Karpas-422 (cell line): Measurements from ENCODE around the gene PPP1R27. TPM values are rescaled to one million over a fixed set of nuclear protein-coding genes. Genes with fewer than 3 reads are reported as not detected.

Experiments used
- DNase-seq: peaks from one replicate; pipeline ENCODE4 v3.0.0-alpha.2; 2015
- H2AFZ ChIP-seq: fragments of 200-600 bp; sonication (generic); 2 replicates; pipeline ENCODE4 v1.6.1; 2014; ENCODE audit warnings: antibody characterized with exemption, low read length, mixed read lengths
- H3K27ac ChIP-seq: fragments of 200-600 bp; sonication (generic); 2 replicates; pipeline ENCODE4 v1.5.1; 2014; ENCODE audit warnings: mild to moderate bottlenecking, low read length, moderate library complexity
- H3K27me3 ChIP-seq: fragments of 200-600 bp; sonication (generic); 2 replicates; pipeline ENCODE4 v1.6.1; 2014; ENCODE audit warnings: low read length, mixed read lengths
- H3K36me3 ChIP-seq: fragments of 200-600 bp; sonication (generic); 2 replicates; pipeline ENCODE4 v1.6.1; 2014; ENCODE audit warnings: low read length, mixed read lengths; ENCODE audit not compliant: insufficient read depth
- H3K4me1 ChIP-seq: fragments of 200-600 bp; sonication (generic); 2 replicates; pipeline ENCODE4 v1.6.1; 2014; ENCODE audit warnings: mild to moderate bottlenecking, low read length, mixed read lengths
- H3K4me2 ChIP-seq: fragments of 200-600 bp; sonication (generic); 2 replicates; pipeline ENCODE4 v1.6.1; 2014; ENCODE audit warnings: low read length, low read depth, mild to moderate bottlenecking; ENCODE audit not compliant: poor library complexity, severe bottlenecking
- H3K4me3 ChIP-seq: fragments of 200-600 bp; sonication (generic); 2 replicates; pipeline ENCODE4 v1.5.1; 2014; ENCODE audit warnings: mild to moderate bottlenecking, antibody characterized with exemption, low read length, mixed read lengths
- H3K79me2 ChIP-seq: fragments of 200-600 bp; sonication (generic); 2 replicates; pipeline ENCODE4 v1.6.1; 2014; ENCODE audit warnings: mild to moderate bottlenecking, low read length, mixed read lengths
- H3K9ac ChIP-seq: fragments of 200-600 bp; sonication (generic); 2 replicates; pipeline ENCODE4 v1.6.0; 2014; ENCODE audit warnings: low read length
- H3K9me2 ChIP-seq: fragments of 200-600 bp; sonication (generic), shearing (Covaris generic); replicated peaks from 2 replicates; pipeline ENCODE4 v1.6.0; 2014; ENCODE audit warnings: mild to moderate bottlenecking, low read length, moderate library complexity; ENCODE audit not compliant: insufficient read depth
- H3K9me3 ChIP-seq: fragments of 300-700, 200-600 bp; sonication (generic); 2 replicates; pipeline ENCODE4 v1.6.1; 2014; ENCODE audit warnings: low read length, mixed read lengths
- H4K20me1 ChIP-seq: fragments of 200-600 bp; sonication (generic); 2 replicates; pipeline ENCODE4 v1.6.1; 2014; ENCODE audit warnings: mild to moderate bottlenecking, antibody characterized with exemption, low read length, low read depth; ENCODE audit not compliant: insufficient read depth
- total RNA-seq: library from RNA; depleted of rRNA; stranded (reverse); fragments of >200 nt; shearing (Covaris generic); gene quantifications from 2 replicates; pipeline ENCODE4 v1.2.3, GENCODE V29; 2014; ENCODE audit warnings: low replicate concordance

Gene PPP1R27
- total RNA-seq, 1 experiment from 2014 or later, result not detected

- Histone ChIP-seq H3K4me2 (peak overlapping the region; percentile 81), H3K79me2 (peaks cover 58% of the 10 kb centered on the region), H3K27ac (peak overlapping the region; percentile 7; the same call in 1 of the 2 replicates), H4K20me1 (peaks cover 19% of the 10 kb centered on the region), H3K9me2 (no peaks in the 10 kb centered on the region), H3K4me3 (peak overlapping the region; percentile 85), H3K9ac (peak overlapping the region; percentile 98), H3K4me1 (peaks cover 30% of the 10 kb centered on the region), H3K9me3 (no peaks in the 10 kb centered on the region), H3K36me3 (peaks cover 39% of the 10 kb centered on the region; the same call in 1 of the 2 replicates), H3K27me3 (no peaks in the 10 kb centered on the region), H2AFZ (no peak overlapping the region)
- no peak for DNase-seq
These were observed 24.4 kb upstream of the PPP1R27 start for GRCh38 chr17:81858967-81859905.

GRCh38 chr17:81858170-81858966 lies 23.5 kb upstream of the PPP1R27 start:
- Histone ChIP-seq H3K9ac (peak overlapping the region; percentile 98; the same call in 1 of the 2 replicates), H3K9me2 (no peaks in the 10 kb centered on the region), H3K4me3 (peak overlapping the region; percentile 85; the same call in 1 of the 2 replicates), H3K36me3 (peaks cover 38% of the 10 kb centered on the region), H2AFZ (no peak overlapping the region), H4K20me1 (peaks cover 19% of the 10 kb centered on the region), H3K4me2 (peak overlapping the region; percentile 81), H3K27ac (no peak overlapping the region), H3K27me3 (no peaks in the 10 kb centered on the region), H3K79me2 (peaks cover 54% of the 10 kb centered on the region), H3K9me3 (no peaks in the 10 kb centered on the region), H3K4me1 (peaks cover 28% of the 10 kb centered on the region)
- DNase-seq, result no peak

DNA sequence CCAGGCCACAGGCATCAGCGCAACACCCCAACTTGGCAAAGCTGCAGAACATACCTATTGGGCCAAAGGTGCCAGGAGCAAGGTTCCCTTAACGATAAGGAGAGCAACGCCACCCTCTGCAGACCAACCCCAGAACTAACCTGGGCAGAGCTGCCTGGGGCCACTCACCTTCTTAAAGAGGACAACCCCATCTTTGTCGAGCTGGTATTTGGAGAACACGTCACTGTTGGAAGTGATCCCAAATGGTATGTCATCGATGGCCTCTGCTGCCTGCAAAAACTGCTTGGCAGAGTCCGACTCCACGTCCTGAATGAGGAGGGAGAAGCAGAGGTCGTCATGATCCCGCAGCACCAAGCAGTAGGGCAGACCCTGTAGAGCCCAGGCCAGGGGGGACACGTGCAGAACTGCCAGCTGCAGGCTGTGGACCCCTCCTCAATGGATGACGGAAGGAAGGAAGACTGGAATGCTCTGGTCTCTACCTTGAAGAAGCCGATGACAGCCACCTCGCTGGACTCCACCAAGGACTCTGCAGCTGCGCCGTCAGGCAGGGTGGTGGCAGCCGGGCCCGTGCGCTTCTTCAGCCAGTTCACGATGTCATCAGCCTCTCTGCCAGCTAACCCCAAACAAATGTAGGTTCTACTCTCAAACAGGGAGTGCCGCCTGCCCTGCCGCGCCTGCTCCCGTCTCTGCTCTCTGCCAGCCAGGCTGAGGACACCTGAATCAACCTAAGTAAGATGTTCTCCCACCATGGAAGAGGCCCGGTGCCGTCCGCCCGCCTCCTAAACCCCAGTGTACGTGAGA lies 20.3 kb upstream of the PPP1R27 start:
- Histone ChIP-seq H3K9me3 (no peaks in the 10 kb centered on the region), H3K4me3 (no peak overlapping the region), H3K79me2 (peaks cover 29% of the 10 kb centered on the region), H3K36me3 (peaks cover 42% of the 10 kb centered on the region), H4K20me1 (peaks cover 19% of the 10 kb centered on the region), H3K27ac (no peak overlapping the region), H3K9ac (no peak overlapping the region), H3K9me2 (no peaks in the 10 kb centered on the region), H2AFZ (no peak overlapping the region), H3K4me2 (no peak overlapping the region), H3K27me3 (no peaks in the 10 kb centered on the region), H3K4me1 (peaks cover 12% of the 10 kb centered on the region)
- peak; percentile 61 for DNase-seq

- Histone ChIP-seq H2AFZ (no peak overlapping the region), H3K79me2 (peaks cover under 1% of the 10 kb centered on the region), H3K4me1 (no peaks in the 10 kb centered on the region), H3K9me2 (no peaks in the 10 kb centered on the region), H3K9ac (no peak overlapping the region), H3K4me3 (no peak overlapping the region), H4K20me1 (no peaks in the 10 kb centered on the region), H3K27me3 (no peaks in the 10 kb centered on the region), H3K4me2 (no peak overlapping the region), H3K9me3 (no peaks in the 10 kb centered on the region), H3K36me3 (peaks cover 26% of the 10 kb centered on the region), H3K27ac (no peak overlapping the region)
- DNase-seq, result no peak
These were observed 17.4 kb upstream of the PPP1R27 start for GRCh38 chr17:81852237-81852636.

- Histone ChIP-seq H3K79me2 (no peaks in the 10 kb centered on the region; the same call in 1 of the 2 replicates), H3K27ac (no peak overlapping the region), H3K4me1 (no peaks in the 10 kb centered on the region), H3K9me3 (no peaks in the 10 kb centered on the region), H3K36me3 (peaks cover 26% of the 10 kb centered on the region), H2AFZ (no peak overlapping the region), H3K27me3 (no peaks in the 10 kb centered on the region), H3K9ac (no peak overlapping the region), H3K4me3 (no peak overlapping the region), H3K9me2 (no peaks in the 10 kb centered on the region), H4K20me1 (no peaks in the 10 kb centered on the region), H3K4me2 (no peak overlapping the region)
- DNase-seq, result no peak
These were observed 16.6 kb upstream of the PPP1R27 start for GRCh38 chr17:81851423-81851822.

DNA sequence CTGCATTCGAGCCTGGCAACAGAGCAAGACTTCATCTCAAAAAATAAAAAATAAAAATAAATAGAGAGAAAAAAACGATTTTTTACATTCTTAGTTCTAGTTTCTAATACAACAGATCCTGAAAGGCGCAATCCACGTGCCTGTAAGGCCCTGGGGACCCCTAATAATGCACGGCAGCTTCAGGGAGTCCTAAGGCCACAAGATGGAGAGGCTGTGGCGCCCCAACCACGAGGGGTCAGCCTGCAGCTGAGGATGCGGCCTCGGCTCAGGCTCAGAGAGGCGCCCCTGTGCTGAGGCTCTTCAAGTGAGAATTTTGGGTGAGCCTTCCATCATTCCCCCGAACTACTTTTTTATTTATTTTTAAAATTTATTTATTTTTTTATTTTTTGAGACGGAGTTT lies 14.6 kb upstream of the PPP1R27 start:
- Histone ChIP-seq H3K4me1 (no peaks in the 10 kb centered on the region), H3K9ac (no peak overlapping the region), H3K9me3 (no peaks in the 10 kb centered on the region), H3K9me2 (no peaks in the 10 kb centered on the region), H3K27ac (no peak overlapping the region), H3K79me2 (no peaks in the 10 kb centered on the region), H2AFZ (no peak overlapping the region), H3K27me3 (no peaks in the 10 kb centered on the region), H3K4me3 (no peak overlapping the region), H4K20me1 (no peaks in the 10 kb centered on the region), H3K4me2 (no peak overlapping the region), H3K36me3 (peaks cover 25% of the 10 kb centered on the region)
- no peak for DNase-seq

GRCh38 chr17:81846743-81847689 lies 12.2 kb upstream of the PPP1R27 start:
- H3K9me3 ChIP-seq, result no peaks in the 10 kb centered on the region
- no peaks in the 10 kb centered on the region for H3K79me2 ChIP-seq
- no peak overlapping the region for H3K4me2 ChIP-seq
- H3K36me3 ChIP-seq, result peaks cover 18% of the 10 kb centered on the region
- no peaks in the 10 kb centered on the region for H3K27me3 ChIP-seq
- no peak for DNase-seq
- H2AFZ ChIP-seq, result no peak overlapping the region
- H4K20me1 ChIP-seq, result no peaks in the 10 kb centered on the region
- H3K27ac ChIP-seq, result no peak overlapping the region
- no peak overlapping the region for H3K4me3 ChIP-seq
- no peaks in the 10 kb centered on the region for H3K4me1 ChIP-seq
- no peaks in the 10 kb centered on the region for H3K9me2 ChIP-seq
- H3K9ac ChIP-seq, result no peak overlapping the region
